Measurements from ENCODE around the gene ZNF417.

DNA sequence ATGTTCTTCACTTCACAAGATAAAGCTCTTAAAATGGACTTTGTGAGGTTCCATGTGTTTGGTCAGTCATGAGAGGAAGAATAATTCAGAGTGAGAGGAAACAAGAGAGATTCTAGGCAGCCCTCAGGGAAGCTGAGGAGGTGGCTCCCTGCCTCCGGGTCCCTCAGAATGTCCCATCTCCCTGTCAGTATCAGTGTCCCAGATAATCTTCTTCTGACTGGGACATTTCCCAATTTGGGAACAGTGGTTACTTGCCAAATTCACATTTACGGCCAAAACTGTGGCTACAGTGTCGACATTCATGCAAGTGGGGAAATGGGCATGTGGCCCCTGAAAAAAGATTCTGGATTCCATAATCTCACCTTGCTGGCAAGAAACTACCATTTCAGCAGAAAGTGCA lies 9.0 kb downstream of the ZNF417 start:
- TF ChIP-seq SETDB1 (IDR thresholded peaks at IDR 0.05; ENCODE audit: insufficient read length, low read length): no peak
- TF ChIP-seq PBX3 (CRISPR knock-in tag; IDR thresholded peaks at IDR 0.05): no peak
- TF ChIP-seq, protein P1, sequence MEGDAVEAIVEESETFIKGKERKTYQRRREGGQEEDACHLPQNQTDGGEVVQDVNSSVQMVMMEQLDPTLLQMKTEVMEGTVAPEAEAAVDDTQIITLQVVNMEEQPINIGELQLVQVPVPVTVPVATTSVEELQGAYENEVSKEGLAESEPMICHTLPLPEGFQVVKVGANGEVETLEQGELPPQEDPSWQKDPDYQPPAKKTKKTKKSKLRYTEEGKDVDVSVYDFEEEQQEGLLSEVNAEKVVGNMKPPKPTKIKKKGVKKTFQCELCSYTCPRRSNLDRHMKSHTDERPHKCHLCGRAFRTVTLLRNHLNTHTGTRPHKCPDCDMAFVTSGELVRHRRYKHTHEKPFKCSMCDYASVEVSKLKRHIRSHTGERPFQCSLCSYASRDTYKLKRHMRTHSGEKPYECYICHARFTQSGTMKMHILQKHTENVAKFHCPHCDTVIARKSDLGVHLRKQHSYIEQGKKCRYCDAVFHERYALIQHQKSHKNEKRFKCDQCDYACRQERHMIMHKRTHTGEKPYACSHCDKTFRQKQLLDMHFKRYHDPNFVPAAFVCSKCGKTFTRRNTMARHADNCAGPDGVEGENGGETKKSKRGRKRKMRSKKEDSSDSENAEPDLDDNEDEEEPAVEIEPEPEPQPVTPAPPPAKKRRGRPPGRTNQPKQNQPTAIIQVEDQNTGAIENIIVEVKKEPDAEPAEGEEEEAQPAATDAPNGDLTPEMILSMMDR (tag by site-specific recombination; IDR thresholded peaks at IDR 0.05): no peak
- no peak for TF ChIP-seq ZNF121 (tag by site-specific recombination; IDR thresholded peaks at IDR 0.05)
- no peak for TF ChIP-seq ZNF510 (tag by site-specific recombination; IDR thresholded peaks at IDR 0.05; ENCODE audit: insufficient replicate concordance)
- no peak for TF ChIP-seq ZNF670 (tag by site-specific recombination; IDR thresholded peaks at IDR 0.05; ENCODE audit: low read depth)
- no peak for TF ChIP-seq ZBTB8A (tag by site-specific recombination; IDR thresholded peaks at IDR 0.05)
- no peak for TF ChIP-seq KLF9 (tag by site-specific recombination; IDR thresholded peaks at IDR 0.05; ENCODE audit: low read depth)
- no peak for TF ChIP-seq ZNF274 (IDR thresholded peaks at IDR 0.05; ENCODE audit: low read length)
- TF ChIP-seq ZNF274 (tag by site-specific recombination; IDR thresholded peaks at IDR 0.05; ENCODE audit: borderline replicate concordance): no peak
- TF ChIP-seq MYNN (tag by site-specific recombination; IDR thresholded peaks at IDR 0.05; ENCODE audit: borderline replicate concordance): no peak
- TF ChIP-seq, protein P2, sequence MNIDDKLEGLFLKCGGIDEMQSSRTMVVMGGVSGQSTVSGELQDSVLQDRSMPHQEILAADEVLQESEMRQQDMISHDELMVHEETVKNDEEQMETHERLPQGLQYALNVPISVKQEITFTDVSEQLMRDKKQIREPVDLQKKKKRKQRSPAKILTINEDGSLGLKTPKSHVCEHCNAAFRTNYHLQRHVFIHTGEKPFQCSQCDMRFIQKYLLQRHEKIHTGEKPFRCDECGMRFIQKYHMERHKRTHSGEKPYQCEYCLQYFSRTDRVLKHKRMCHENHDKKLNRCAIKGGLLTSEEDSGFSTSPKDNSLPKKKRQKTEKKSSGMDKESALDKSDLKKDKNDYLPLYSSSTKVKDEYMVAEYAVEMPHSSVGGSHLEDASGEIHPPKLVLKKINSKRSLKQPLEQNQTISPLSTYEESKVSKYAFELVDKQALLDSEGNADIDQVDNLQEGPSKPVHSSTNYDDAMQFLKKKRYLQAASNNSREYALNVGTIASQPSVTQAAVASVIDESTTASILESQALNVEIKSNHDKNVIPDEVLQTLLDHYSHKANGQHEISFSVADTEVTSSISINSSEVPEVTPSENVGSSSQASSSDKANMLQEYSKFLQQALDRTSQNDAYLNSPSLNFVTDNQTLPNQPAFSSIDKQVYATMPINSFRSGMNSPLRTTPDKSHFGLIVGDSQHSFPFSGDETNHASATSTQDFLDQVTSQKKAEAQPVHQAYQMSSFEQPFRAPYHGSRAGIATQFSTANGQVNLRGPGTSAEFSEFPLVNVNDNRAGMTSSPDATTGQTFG (tag by site-specific recombination; IDR thresholded peaks at IDR 0.05; ENCODE audit: borderline replicate concordance): no peak
